Peyer's patch (tissue), 4 donors: ENCODE measurements around the gene SMKR1. TPM values are rescaled to one million over a fixed set of nuclear protein-coding genes. Genes with fewer than 3 reads are reported as not detected.

Experiments used
- DNase-seq, 3 donors: peaks; one replicate each; pipeline ENCODE4 v3.0.0-alpha.2; 2017 to 2019
- H3K27ac ChIP-seq, 4 donors: fragments of 200-600 bp; sonication (generic); one replicate each; pipeline ENCODE4 v1.5.1; 2016 to 2019
- H3K27me3 ChIP-seq, 2 donors: fragments of 200-600 bp; sonication (generic); one replicate each; pipeline ENCODE4 v1.5.1; 2019
- H3K36me3 ChIP-seq, 3 donors: fragments of 200-600 bp; sonication (generic); one replicate each; pipeline ENCODE4 v1.5.1; 2016 to 2019
- H3K4me1 ChIP-seq, 4 donors: fragments of 200-600 bp; sonication (generic); one replicate each; pipeline ENCODE4 v1.5.1; 2016 to 2019
- H3K4me3 ChIP-seq, 4 donors: fragments of 200-600 bp; sonication (generic); 1 replicate in 3 of 4; 2 replicates in 1 of 4; pipeline ENCODE4 v1.5.1; 2016 to 2019; ENCODE audit warnings: mild to moderate bottlenecking in 1 of 4
- H3K9me3 ChIP-seq, 4 donors: fragments of 200-600 bp; sonication (generic); one replicate each; pipeline ENCODE4 v1.5.1; 2016 to 2019; ENCODE audit warnings: mild to moderate bottlenecking in 1 of 4
- CTCF ChIP-seq, 6 experiments: fragments of 450-650 bp in 4 of 6; fragments of 200-600 bp in 2 of 6; sonication (generic) in 1 of 6; IDR thresholded peaks; one replicate each; pipeline ENCODE4 v1.5.1; 2017 to 2019; ENCODE audit warnings: antibody characterized with exemption in 6 of 6, mild to moderate bottlenecking in 3 of 6, moderate library complexity in 1 of 6
- POLR2A ChIP-seq, 2 donors: fragments of 450-650 bp; IDR thresholded peaks; one replicate each; pipeline ENCODE4 v1.5.1; 2017; ENCODE audit warnings: antibody characterized with exemption in 2 of 2, mild to moderate bottlenecking in 2 of 2, moderate library complexity in 2 of 2
- total RNA-seq, 4 donors: library from RNA; depleted of rRNA; stranded (reverse); fragments of >200 nt; gene quantifications; one replicate each; pipeline ENCODE4 v1.1.0, GENCODE V29; 2016

SMKR1 gene
- total RNA-seq, 4 donors from 2014 or later, result 1.3 TPM; not detected in 3

- Histone ChIP-seq H3K4me3 (no peak overlapping the region), H3K9me3 (no peaks in the 10 kb centered on the region), H3K4me1 (no peaks in the 10 kb centered on the region), H3K27me3 (no peaks in the 10 kb centered on the region), H3K27ac (peak overlapping the region in 2 of 4 donors; percentile 19 to 38), H3K36me3 (no peaks in the 10 kb centered on the region)
- DNase-seq, result no peak
- no peak for TF ChIP-seq POLR2A (IDR thresholded peaks at IDR 0.05)
- TF ChIP-seq CTCF (IDR thresholded peaks at IDR 0.05), result no peak
These were observed 8.8 kb upstream of the SMKR1 start for GRCh38 chr7:129493555-129493954.

- H3K27me3 ChIP-seq, result no peaks in the 10 kb centered on the region
- no peak for TF ChIP-seq CTCF (IDR thresholded peaks at IDR 0.05)
- no peak for TF ChIP-seq POLR2A (IDR thresholded peaks at IDR 0.05)
- H3K9me3 ChIP-seq, result no peaks in the 10 kb centered on the region
- no peaks in the 10 kb centered on the region for H3K4me1 ChIP-seq
- H3K4me3 ChIP-seq, result no peak overlapping the region
- H3K36me3 ChIP-seq, result no peaks in the 10 kb centered on the region
- H3K27ac ChIP-seq, result peak overlapping the region in 2 of 4 donors; percentile 19 to 38
- no peak for DNase-seq
These were observed 8.3 kb upstream of the SMKR1 start for GRCh38 chr7:129494041-129494440.

GRCh38 chr7:129495987-129496386 is 6.3 kb upstream of the SMKR1 start:
- Histone ChIP-seq H3K27me3 (no peaks in the 10 kb centered on the region), H3K4me1 (no peaks in the 10 kb centered on the region), H3K9me3 (no peaks in the 10 kb centered on the region), H3K4me3 (no peak overlapping the region), H3K27ac (no peak overlapping the region), H3K36me3 (no peaks in the 10 kb centered on the region)
- no peak for DNase-seq
- TF ChIP-seq CTCF (IDR thresholded peaks at IDR 0.05), result no peak
- TF ChIP-seq POLR2A (IDR thresholded peaks at IDR 0.05), result no peak

- H3K27me3 ChIP-seq, result no peaks in the 10 kb centered on the region
- no peaks in the 10 kb centered on the region for H3K9me3 ChIP-seq
- no peak overlapping the region for H3K4me3 ChIP-seq
- no peaks in the 10 kb centered on the region for H3K4me1 ChIP-seq
- TF ChIP-seq POLR2A (IDR thresholded peaks at IDR 0.05) (no peak), CTCF (IDR thresholded peaks at IDR 0.05) (no peak)
- no peak overlapping the region for H3K27ac ChIP-seq
- H3K36me3 ChIP-seq, result no peaks in the 10 kb centered on the region
- DNase-seq, result no peak
These were observed 5.7 kb upstream of the SMKR1 start for GRCh38 chr7:129496653-129497052.

GRCh38 chr7:129497156-129497555 is 5.2 kb upstream of the SMKR1 start:
- DNase-seq, result no peak
- no peaks in the 10 kb centered on the region for H3K27me3 ChIP-seq
- no peaks in the 10 kb centered on the region for H3K36me3 ChIP-seq
- TF ChIP-seq CTCF (IDR thresholded peaks at IDR 0.05) (no peak), POLR2A (IDR thresholded peaks at IDR 0.05) (no peak)
- no peaks in the 10 kb centered on the region for H3K4me1 ChIP-seq
- H3K9me3 ChIP-seq, result no peaks in the 10 kb centered on the region
- no peak overlapping the region for H3K4me3 ChIP-seq
- no peak overlapping the region for H3K27ac ChIP-seq

- no peaks in the 10 kb centered on the region for H3K36me3 ChIP-seq
- no peak overlapping the region for H3K27ac ChIP-seq
- no peaks in the 10 kb centered on the region for H3K9me3 ChIP-seq
- H3K4me3 ChIP-seq, result no peak overlapping the region
- H3K27me3 ChIP-seq, result no peaks in the 10 kb centered on the region
- peaks cover 0 to 6% (median 2%) of the 10 kb centered on the region in 4 donors for H3K4me1 ChIP-seq
- no peak for TF ChIP-seq POLR2A (IDR thresholded peaks at IDR 0.05)
- TF ChIP-seq CTCF (IDR thresholded peaks at IDR 0.05), result no peak
- DNase-seq, result no peak
These were observed 4.3 kb upstream of the SMKR1 start for GRCh38 chr7:129498021-129498420.
